ENCODE measurements around the gene CYP39A1. TPM values are rescaled to one million over a fixed set of nuclear protein-coding genes. Genes with fewer than 3 reads are reported as not detected.

Gene CYP39A1
- total and polyA plus RNA-seq, 9 of the 15 experiments (the other 6 are each of a cell fraction or from before 2014, with no cell fraction given), result not detected

- FAIRE-seq (no peak), ATAC-seq (no peak), DNase-seq (ENCODE audit: extremely low read depth in 1 of 4, low spot score in 3 of 4) (no peak)
- Histone ChIP-seq H3K9ac (ENCODE audit: insufficient read depth in 1 of 2, low read depth in 2 of 2, low read length in 2 of 2) (no peak overlapping the region), H3K4me2 (ENCODE audit: insufficient read depth, low read length) (no peak overlapping the region), H3K27me3 (ENCODE audit: control insufficient read depth in 2 of 2, insufficient read depth in 2 of 2, low read length in 2 of 2) (peaks cover 0 to 11% of the 10 kb centered on the region in 2 experiments; a peak in 1 of 5 replicates), H3K27ac (ENCODE audit: extremely low read depth, low read depth, low read length) (no peak overlapping the region), H3K4me3 (no peak overlapping the region), H4K20me1 (replicated peaks; ENCODE audit: control insufficient read depth, insufficient read depth, low read length) (no peaks in the 10 kb centered on the region), H3K9me1 (ENCODE audit: control insufficient read depth, insufficient read depth, low read length) (no peaks in the 10 kb centered on the region), H3K9me3 (replicated peaks; ENCODE audit: control insufficient read depth, insufficient read depth, low read depth, low read length) (no peaks in the 10 kb centered on the region), H3K79me2 (ENCODE audit: control insufficient read depth, insufficient read depth, low read length) (no peaks in the 10 kb centered on the region), H2AFZ (ENCODE audit: low read depth, low read length) (no peak overlapping the region), H3K4me1 (replicated peaks in 1 of 2; ENCODE audit: control insufficient read depth in 2 of 2, insufficient read depth in 2 of 2, low read length in 2 of 2) (peaks cover 0 to 14% of the 10 kb centered on the region in 2 experiments; a peak in 2 of 5 replicates), H3K36me3 (ENCODE audit: control insufficient read depth, insufficient read depth, low read length) (no peaks in the 10 kb centered on the region)
- no TSS peak for BruUV-seq (replicated peaks)
- TF ChIP-seq ZSCAN29 (IDR thresholded peaks at IDR 0.05) (no peak), ZNF280B (CRISPR knock-in tag; IDR thresholded peaks at IDR 0.05) (no peak), HMG20A (CRISPR knock-in tag; conservative IDR thresholded peaks at IDR 0.05) (no peak), HLTF (IDR thresholded peaks at IDR 0.05) (no peak), HNRNPL (IDR thresholded peaks at IDR 0.05; ENCODE audit: low read depth, low read length) (no peak), ZNF277 (CRISPR knock-in tag; IDR thresholded peaks at IDR 0.05; ENCODE audit: borderline replicate concordance) (no peak), MAFF (IDR thresholded peaks at IDR 0.05; ENCODE audit: low read length) (no peak)
- ChIA-PET CTCF (ENCODE audit: low intra/inter-chr PET ratio) (no interaction called here), POLR2A (no interaction called here)
- in situ Hi-C loops (cut with MboI) (no loop called here), intact Hi-C loops (cut with micrococcal nuclease) (no loop called here)
- 0% methylated on average over 4 of the region's 4 CpGs for WGBS (ENCODE audit: insufficient coverage, low coverage, missing lambda C conversion rate)
These were observed 32.2 kb upstream of the CYP39A1 start for GRCh38 chr6:46684771-46685170.

All from K562 (cell line).